C4-2B (cell line): Measurements from ENCODE around the gene INSYN2B.

Source experiments
- CTCF ChIP-seq: fragments of 450-650 bp; conservative IDR thresholded peaks from 2 replicates; pipeline ENCODE4 v1.5.1; 2017; ENCODE audit warnings: mild to moderate bottlenecking
- ZFX ChIP-seq: fragments of 450-650 bp; IDR thresholded peaks from 2 replicates; pipeline ENCODE4 v1.6.1; 2017

- no peak for TF ChIP-seq CTCF
- no peak for TF ChIP-seq ZFX
Measured at GRCh38 chr5:169814522-169814921, 165.8 kb downstream of the INSYN2B start.
